HEK293 (cell line): ENCODE measurements around the gene MYCN.

Source experiments
- CTCF ChIP-seq: fragments of 450-650 bp; formaldehyde crosslinking; IDR thresholded peaks from 2 replicates; pipeline ENCODE4 v1.5.1; 2016; ENCODE audit warnings: missing biosample characterization, missing genetic modification characterization
- ELK4 ChIP-seq: IDR thresholded peaks from 2 replicates; pipeline ENCODE4 v1.6.1; 2011; ENCODE audit warnings: mild to moderate bottlenecking, low read depth, low read length, borderline replicate concordance
- HOXD13 ChIP-seq: sonication (generic); formaldehyde crosslinking; IDR thresholded peaks from 2 replicates; pipeline ENCODE4 v1.8.0; 2022; ENCODE audit warnings: missing genetic modification reagents, borderline replicate concordance
- ZBTB7A ChIP-seq: fragments of 450-650 bp; formaldehyde crosslinking; IDR thresholded peaks from 2 replicates; pipeline ENCODE4 v1.5.1; 2016; ENCODE audit warnings: low read depth, missing biosample characterization, missing genetic modification characterization
- ZNF114 ChIP-seq: fragments of 450-650 bp; formaldehyde crosslinking; IDR thresholded peaks from 2 replicates; pipeline ENCODE4 v1.5.0; 2017; ENCODE audit warnings: missing biosample characterization, missing genetic modification characterization
- ZNF600 ChIP-seq: fragments of 450-650 bp; formaldehyde crosslinking; IDR thresholded peaks from 2 replicates; pipeline ENCODE4 v1.5.1; 2016; ENCODE audit warnings: missing biosample characterization, missing genetic modification characterization
- ZNF76 ChIP-seq: fragments of 450-650 bp; formaldehyde crosslinking; IDR thresholded peaks from 2 replicates; pipeline ENCODE4; 2016; ENCODE audit warnings: low read depth, missing biosample characterization, missing genetic modification characterization, borderline replicate concordance
- TF ChIP-seq, protein P1 (sequence below): fragments of 450-650 bp; formaldehyde crosslinking; IDR thresholded peaks from 2 replicates; pipeline ENCODE4 v1.5.1; 2016; ENCODE audit warnings: missing biosample characterization, missing genetic modification characterization

DNA sequence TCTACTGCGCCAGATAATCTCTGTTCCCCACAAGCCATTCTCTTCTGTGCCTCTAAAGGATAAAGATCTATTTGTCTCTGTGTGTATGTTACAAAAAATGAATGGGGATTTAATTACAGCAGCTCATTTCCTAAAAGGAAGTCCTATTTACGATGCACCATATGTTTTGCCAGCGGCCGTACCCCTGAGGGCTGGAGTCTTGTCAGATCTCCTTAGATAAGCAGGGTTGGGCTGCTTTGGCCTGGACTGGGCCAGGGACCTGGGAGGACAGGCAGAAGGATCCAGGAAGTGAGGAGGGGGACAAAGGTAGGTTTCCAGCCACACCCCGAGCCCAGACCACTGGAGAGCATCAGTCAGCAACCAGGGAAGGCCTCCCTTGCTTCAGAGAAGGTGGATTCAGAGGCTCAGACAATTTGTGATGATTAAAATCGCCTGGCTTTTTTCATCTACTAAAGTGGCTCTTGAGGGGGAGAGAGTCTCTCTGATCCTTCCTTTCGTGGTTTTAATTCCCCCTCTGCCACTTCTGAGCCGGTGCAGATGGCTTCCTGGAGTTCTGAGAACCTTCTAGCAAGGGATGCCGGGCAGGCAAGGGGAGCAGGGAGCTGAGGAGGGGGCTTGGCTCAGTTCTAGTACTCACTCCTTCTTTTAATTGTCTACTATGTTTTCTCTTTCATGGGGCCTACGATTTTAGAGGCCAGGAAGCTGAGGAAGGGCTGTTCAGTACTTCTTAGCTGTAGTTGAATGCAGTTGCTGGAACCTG, 42.1 kb downstream of the MYCN start:
- no peak for TF ChIP-seq CTCF (tag by site-specific recombination)
- no peak for TF ChIP-seq ZNF76 (tag by site-specific recombination)
- TF ChIP-seq ZBTB7A = no peak
- no peak for TF ChIP-seq ELK4
- no peak for TF ChIP-seq ZNF600 (tag by site-specific recombination)
- TF ChIP-seq HOXD13 = no peak
- TF ChIP-seq ZNF114 = no peak
- TF ChIP-seq, protein P1, sequence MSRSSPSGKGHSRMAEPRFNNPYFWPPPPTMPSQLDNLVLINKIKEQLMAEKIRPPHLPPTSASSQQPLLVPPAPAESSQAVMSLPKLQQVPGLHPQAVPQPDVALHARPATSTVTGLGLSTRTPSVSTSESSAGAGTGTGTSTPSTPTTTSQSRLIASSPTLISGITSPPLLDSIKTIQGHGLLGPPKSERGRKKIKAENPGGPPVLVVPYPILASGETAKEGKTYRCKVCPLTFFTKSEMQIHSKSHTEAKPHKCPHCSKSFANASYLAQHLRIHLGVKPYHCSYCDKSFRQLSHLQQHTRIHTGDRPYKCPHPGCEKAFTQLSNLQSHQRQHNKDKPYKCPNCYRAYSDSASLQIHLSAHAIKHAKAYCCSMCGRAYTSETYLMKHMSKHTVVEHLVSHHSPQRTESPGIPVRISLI = no peak
